ENCODE results near the gene DMWD.
"Not testable (repeated sequence)": the region's sequence is repeated elsewhere in the genome, so short reads cannot be mapped to it uniquely, and the experiment has no call there.

DMWD gene

DNA sequence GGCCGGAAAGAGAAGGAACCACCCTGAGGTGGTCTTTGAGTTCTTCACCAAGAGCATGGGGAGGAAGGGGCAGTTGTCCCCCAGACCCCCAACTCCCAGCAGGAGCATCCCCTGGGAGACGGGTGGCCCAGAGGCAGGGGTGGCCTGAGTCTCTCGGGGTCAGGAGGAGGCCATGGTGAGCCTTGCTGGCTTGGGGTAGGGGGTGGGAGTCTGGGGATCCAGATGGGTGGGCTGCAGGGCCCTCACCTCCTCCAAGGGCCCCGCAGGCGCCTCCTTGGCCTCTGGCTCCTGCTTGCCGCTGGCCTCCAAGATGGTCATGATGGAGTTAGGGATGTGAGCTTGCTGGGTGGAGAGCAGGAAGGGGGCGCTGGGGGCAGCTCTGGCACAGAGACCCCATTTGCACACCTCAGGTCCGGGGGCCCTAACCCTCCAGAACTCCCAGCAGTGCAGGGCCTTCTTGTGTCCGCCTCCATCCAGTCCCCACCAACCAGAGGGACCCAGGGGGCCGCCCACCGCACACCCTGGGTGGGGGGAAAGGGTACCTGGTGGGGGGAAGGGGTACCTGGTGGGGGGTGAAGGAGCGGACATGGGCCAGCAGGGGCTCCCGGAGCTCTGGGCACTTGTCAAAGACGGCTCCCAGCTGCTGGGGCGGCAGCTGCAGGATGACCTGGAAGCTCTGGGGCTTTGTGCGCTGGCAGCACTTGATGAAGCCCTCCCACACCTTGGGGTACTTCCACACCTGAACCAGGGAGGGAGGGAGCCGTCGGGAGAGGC lies 23.8 kb upstream of the DMWD start:
- DNase-seq = no peak

DNA sequence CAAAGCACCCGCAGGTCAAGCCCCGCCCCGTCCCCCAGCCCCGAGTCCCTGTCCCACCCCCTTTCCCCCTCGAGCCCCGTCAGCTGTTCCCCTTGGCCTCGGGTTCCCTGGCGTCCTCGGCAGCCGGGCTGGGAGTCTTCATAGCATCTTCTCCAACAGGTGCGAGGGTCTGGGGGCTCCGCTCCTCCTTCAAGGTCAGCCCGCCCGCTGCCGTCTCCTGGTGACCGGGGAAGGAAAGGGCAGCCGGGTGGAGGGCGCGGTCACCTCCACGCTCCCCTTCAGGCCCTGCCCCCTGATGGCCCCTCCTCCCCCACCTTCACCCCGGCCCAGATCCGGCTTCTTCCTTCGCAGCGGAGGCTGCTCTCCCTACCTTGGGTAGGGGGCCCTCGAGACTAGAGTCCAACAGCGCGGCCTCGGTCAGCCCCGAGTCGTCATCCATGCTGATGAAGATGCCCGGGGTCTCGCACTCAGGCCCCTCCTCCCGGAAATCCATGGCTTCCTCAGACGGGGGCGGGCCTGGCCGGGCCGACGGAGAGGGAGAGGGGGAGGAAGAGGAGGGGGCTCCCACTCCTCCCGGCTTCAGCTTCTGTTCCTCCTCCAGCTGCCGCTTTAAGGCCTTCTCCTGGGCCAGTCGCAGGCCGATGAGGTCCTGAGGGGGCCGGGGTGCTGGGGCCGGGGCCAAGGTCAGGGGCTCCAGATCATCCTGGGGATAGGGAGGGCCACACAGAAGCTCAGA lies 23.0 kb upstream of the DMWD start:
- DNase-seq = no peak

DNA sequence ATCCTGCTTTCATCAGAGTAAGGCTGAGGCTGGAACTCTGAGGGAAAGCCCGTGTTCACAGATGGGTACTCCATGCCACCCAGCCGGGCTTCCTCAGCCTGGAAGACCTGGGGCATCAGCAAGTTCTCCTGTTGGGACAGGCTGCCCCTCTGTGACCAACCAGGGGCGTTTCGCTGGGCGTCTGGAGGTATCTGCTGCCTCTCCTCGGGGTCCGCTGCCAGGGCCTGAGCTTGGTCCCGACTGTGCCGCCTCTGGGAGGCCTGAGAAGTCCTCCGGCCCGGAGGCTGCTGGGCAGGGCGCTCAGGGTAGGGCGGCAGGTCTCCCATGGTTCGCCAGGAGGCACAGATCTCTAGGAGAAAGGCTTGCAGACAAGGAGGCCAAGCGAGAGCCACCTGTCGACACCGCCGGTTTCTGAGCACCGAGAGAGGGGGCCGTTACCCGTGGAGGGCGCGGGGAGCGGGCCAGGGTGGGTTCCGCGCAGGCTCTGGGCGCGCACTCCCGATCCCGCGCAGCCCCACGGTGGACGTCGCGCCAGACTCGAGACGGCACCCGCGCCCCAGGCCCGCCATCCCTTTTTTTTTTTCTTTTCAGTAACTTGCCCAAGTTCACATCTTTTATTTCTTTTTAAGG lies 22.3 kb upstream of the DMWD start, which contains the start of gene RSPH6A:
Gene RSPH6A, minus strand, starts transcription at position 458 of the 630 bp plus-strand sequence. Its CDS starts 132 bp downstream, at position 326.
- DNase-seq = no peak

- DNase-seq = no peak
Observed at GRCh38 chr19:45814166-45814780, 21.6 kb upstream of the DMWD start.

DNA sequence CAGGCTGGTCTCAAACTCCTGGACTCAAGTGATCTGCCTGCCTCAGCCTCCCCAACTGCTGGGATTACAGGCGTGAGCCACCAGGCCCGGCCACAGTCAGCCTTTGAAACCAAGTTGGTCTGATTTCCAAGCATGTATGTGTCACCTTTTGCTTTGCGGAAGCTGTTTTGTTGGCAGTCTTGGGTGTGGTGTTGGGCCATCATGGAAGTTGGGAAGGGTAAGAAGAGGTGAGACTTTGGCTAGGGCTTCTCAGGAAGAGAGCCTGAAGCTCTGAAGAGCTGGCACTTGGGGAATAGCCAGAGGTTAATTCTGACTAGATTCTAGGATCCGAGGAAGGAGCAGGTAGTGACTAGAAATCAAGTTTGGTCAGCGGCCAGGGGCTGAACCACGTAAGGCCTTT lies 19.7 kb upstream of the DMWD start:
- DNase-seq = no peak

GRCh38 chr19:45809643-45810159 lies 17.1 kb upstream of the DMWD start:
- no peak for DNase-seq

- no peak for DNase-seq
Observed at GRCh38 chr19:45805719-45806118, 13.1 kb upstream of the DMWD start.

DNA sequence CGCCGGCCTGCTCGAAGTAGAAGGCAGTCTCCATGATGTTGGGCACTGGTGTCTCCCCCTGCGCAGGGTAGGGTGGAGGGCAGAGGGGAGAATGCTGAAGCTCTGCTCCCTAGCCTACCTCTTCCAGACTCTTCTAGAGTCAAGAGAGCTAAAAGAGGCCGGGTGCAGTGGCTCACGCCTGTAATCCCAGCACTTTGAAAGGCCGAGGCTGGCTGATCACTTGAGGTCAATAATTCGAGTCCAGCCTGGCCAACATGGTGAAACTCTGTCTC lies 12.2 kb upstream of the DMWD start:
- DNase-seq = no peak

DNA sequence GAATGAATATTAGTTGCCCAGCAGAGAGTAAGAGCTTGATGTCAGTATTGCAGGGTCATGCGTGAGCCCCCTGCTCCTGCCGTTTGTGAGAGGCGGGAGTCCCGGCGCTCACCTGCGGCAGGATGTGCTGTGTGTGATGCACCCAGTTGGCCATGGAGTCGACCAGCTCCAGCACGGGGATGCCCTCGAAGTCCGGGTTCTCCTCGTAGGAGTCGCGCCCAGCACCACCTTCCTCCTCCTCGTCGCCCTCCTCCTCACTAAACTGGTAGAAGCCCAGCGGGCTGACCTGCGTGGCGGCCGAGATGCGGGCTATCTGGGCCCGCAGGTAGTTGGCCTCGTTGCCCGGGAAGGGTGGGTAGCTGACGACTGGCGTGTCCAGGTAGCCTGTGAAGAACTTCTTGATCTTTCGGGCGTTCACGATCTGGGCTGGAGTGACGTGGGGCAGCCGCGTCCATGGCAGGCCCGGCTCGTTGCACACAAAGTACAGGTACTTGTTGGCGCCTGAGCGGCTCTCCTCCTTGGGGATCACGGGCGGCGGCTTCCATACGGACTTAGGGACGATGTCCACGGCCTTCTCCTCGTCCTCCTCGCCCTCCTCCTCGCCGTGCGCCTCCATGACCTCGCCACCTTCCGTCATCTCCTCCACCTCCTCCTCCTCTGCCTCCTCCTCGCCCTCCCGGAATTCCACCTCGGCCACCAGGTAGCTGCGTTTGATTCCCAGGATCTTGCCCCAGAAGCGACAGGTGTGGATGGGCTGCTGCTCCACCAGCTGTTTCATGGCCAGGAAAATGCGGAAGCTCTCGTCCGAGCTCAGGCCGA lies 11.7 kb upstream of the DMWD start:
- DNase-seq = no peak

- DNase-seq = no peak
Observed at GRCh38 chr19:45801603-45802175, 9.0 kb upstream of the DMWD start.

GRCh38 chr19:45800070-45800553 lies 7.5 kb upstream of the DMWD start:
- DNase-seq = no peak

GRCh38 chr19:45799541-45799940 lies 6.9 kb upstream of the DMWD start:
- DNase-seq = not testable (repeated sequence)

- DNase-seq = peak; percentile 71
Observed at GRCh38 chr19:45798995-45799517, 6.4 kb upstream of the DMWD start.

- no peak for DNase-seq
Observed at GRCh38 chr19:45794627-45795026, 2.0 kb upstream of the DMWD start.

DNA sequence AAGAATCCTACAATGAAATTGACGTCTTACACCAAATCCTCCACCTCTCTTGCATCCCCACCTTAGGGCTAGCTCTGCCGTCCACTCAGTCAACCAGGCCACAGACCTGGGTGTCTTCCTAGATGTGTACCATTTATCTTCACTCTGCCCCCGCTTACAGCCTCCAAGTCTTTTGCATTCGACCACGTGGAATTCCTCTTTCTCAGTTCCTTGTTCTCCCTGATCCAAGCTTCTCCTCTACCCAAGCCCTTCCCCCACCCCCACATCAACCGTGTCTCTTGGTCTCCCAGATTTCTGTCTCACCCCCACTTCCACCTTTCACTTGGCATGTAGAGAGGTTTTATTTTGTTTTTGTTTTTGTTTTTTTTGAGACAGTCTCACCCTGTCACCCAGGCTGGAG lies 1.2 kb upstream of the DMWD start:
- no peak for DNase-seq

- DNase-seq = no peak
Observed at GRCh38 chr19:45793178-45793564, 526 bp upstream of the DMWD start.

DNA sequence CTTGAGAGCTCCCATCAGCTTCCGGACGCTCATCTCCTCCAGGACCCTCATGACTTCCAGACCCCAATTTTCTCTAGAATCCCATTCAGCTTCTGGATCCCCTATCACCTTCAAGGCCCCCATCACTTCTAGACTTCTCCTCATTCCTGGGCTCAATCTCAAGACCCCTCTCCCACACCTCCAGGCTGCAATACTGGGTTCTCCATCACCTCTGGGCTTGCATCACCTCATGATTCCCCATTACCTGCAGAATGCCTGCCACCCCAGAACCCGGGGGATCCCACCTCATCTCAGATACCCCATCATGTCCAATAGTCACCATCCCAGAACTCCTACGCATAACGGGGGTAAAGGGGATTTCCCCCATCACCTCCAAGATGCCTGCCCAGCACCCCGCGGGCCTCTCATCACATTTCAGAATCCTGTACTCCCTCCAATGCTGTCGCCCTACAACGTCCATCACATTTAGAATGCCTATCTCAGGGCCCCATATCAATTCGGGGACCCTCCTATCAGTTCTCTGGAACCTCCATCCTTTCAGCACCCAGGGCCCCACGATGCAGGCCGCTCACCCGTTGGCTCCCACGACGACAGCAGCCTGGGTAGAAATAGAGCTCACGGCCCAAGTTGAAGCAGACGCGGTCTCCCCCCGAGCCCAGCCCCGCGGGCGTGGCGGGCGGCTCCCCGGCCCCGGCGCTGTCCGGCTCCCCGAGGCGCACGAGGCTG lies 738 bp downstream of the DMWD start:
- no peak for DNase-seq

- DNase-seq = no peak
Observed at GRCh38 chr19:45790942-45791341, 1.7 kb downstream of the DMWD start.

DNA sequence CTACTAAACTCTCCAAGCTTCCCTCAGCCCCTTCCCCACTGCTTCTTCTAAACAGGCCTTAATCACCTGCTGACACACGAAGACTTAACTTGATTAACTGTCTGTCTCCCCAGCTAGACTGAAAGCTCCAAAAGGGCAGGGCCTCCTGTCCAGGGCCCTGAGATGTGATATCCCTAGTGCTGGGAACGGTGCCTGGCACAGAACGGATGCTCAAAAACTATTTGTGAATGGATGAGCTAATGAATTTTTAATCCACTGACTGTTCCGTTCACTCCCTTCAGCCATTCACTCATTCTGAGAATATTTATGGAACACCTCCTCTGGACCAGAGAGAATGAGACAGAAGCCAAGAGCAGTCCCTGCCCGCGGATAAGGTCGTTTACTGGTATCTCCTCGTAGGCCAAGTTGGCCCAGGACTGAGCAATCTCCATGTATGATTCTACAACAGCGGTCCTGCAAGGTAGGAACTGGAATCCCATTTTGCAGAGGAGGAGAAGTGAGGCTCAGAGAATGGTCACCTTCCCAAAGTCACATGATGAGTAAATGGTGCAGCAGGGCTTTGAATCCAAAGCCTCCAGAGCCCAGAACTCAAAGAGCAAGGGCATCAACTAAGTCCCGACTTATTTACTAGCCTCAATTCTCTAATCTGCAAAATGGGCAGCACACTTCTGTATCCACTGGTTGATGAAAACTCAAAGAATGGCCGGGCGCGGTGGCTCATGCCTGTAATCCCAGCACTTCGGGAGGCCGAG lies 3.4 kb downstream of the DMWD start:
- DNase-seq = no peak

GRCh38 chr19:45786533-45786894 lies 6.1 kb downstream of the DMWD start:
- no peak for DNase-seq
